MM.1S (cell line): ENCODE results near the gene CYP46A1.

ENCODE experiments used
- DNase-seq: peaks from one replicate; pipeline ENCODE4 v3.0.0-alpha.2; 2015
- H2AFZ ChIP-seq: fragments of 300-600 bp; sonication (generic); 2 replicates; pipeline ENCODE4 v1.6.0; 2016; ENCODE audit warnings: antibody characterized with exemption, low read length
- H3F3A ChIP-seq: fragments of 300-600 bp; sonication (generic); 2 replicates; pipeline ENCODE4 v1.6.1; 2016; ENCODE audit warnings: mild to moderate bottlenecking, antibody characterized with exemption, low read length, moderate library complexity, mixed read lengths; ENCODE audit not compliant: insufficient read depth
- H3K27ac ChIP-seq: fragments of 300-600 bp; sonication (generic); 2 replicates; pipeline ENCODE4 v1.5.1; 2016; ENCODE audit warnings: mild to moderate bottlenecking, low read length
- H3K27me3 ChIP-seq: fragments of 300-600 bp; sonication (generic); replicated peaks from 2 replicates; pipeline ENCODE4 v1.6.0; 2016; ENCODE audit warnings: low read length; ENCODE audit not compliant: insufficient read depth
- H3K36me3 ChIP-seq: fragments of 300-600 bp; sonication (generic); replicated peaks from 2 replicates; pipeline ENCODE4 v1.6.1; 2016; ENCODE audit warnings: mild to moderate bottlenecking, low read length, mixed read lengths; ENCODE audit not compliant: insufficient read depth
- H3K4me1 ChIP-seq: fragments of 300-600 bp; sonication (generic); 2 replicates; pipeline ENCODE4 v1.6.1; 2016; ENCODE audit warnings: low read length, mixed read lengths
- H3K4me2 ChIP-seq: fragments of 300-600 bp; sonication (generic); 2 replicates; pipeline ENCODE4 v1.6.0; 2016; ENCODE audit warnings: low read depth, low read length
- H3K4me3 ChIP-seq: fragments of 300-600 bp; sonication (generic); 2 replicates; pipeline ENCODE4 v1.5.1; 2016; ENCODE audit warnings: low read length, mixed read lengths
- H3K79me2 ChIP-seq: fragments of 300-600 bp; sonication (generic); 2 replicates; pipeline ENCODE4 v1.6.1; 2016; ENCODE audit warnings: mixed run types, low read length, mixed read lengths
- H3K9ac ChIP-seq: fragments of 300-600 bp; sonication (generic); 2 replicates; pipeline ENCODE4 v1.6.1; 2016; ENCODE audit warnings: low read length, mixed read lengths
- H3K9me2 ChIP-seq: fragments of 300-600 bp; sonication (generic); replicated peaks from 2 replicates; pipeline ENCODE4 v1.6.1; 2016; ENCODE audit warnings: mild to moderate bottlenecking, low read length, mixed read lengths; ENCODE audit not compliant: insufficient read depth
- H3K9me3 ChIP-seq: fragments of 300-600 bp; sonication (generic); replicated peaks from 2 replicates; pipeline ENCODE4 v1.6.1; 2016; ENCODE audit warnings: mild to moderate bottlenecking, low read length, mixed read lengths; ENCODE audit not compliant: insufficient read depth
- H4K20me1 ChIP-seq: fragments of 300-600 bp; sonication (generic); 2 replicates; pipeline ENCODE4 v1.6.1; 2016; ENCODE audit warnings: mild to moderate bottlenecking, low read length, moderate library complexity, mixed read lengths; ENCODE audit not compliant: insufficient read depth
- CTCF ChIP-seq: fragments of 300-600 bp; sonication (generic); IDR thresholded peaks from 2 replicates; pipeline ENCODE4 v1.5.1; 2016; ENCODE audit warnings: antibody characterized with exemption, low read length, mixed read lengths
- EZH2 ChIP-seq: fragments of 300-600 bp; sonication (generic); optimal IDR thresholded peaks from 2 replicates; pipeline ENCODE3; 2017; ENCODE audit warnings: low read depth, mild to moderate bottlenecking, antibody characterized with exemption, low read length, mixed read lengths
- EZH2phosphoT487 ChIP-seq: fragments of 300-600 bp; sonication (generic); IDR thresholded peaks from 2 replicates; pipeline ENCODE4 v1.6.1; 2018; ENCODE audit warnings: antibody characterized with exemption, low read length

CYP46A1 gene

GRCh38 chr14:99748529-99748928, 64.4 kb downstream of the CYP46A1 start:
- TF ChIP-seq CTCF (no peak), EZH2 (no peak), EZH2phosphoT487 (no peak)
- Histone ChIP-seq H3K9me2 (no peaks in the 10 kb centered on the region), H3K9me3 (no peaks in the 10 kb centered on the region), H3K4me1 (no peaks in the 10 kb centered on the region), H3K4me2 (no peak overlapping the region), H4K20me1 (no peaks in the 10 kb centered on the region), H3K36me3 (no peaks in the 10 kb centered on the region), H2AFZ (no peak overlapping the region), H3K9ac (no peak overlapping the region), H3F3A (no peaks in the 10 kb centered on the region), H3K4me3 (no peak overlapping the region), H3K27me3 (peaks cover 33% of the 10 kb centered on the region), H3K27ac (no peak overlapping the region), H3K79me2 (no peaks in the 10 kb centered on the region)
- DNase-seq = no peak

GRCh38 chr14:99749142-99749541, 65.0 kb downstream of the CYP46A1 start:
- Histone ChIP-seq H3K4me2 (no peak overlapping the region), H3K27me3 (peaks cover 28% of the 10 kb centered on the region), H3K4me3 (no peak overlapping the region), H3K79me2 (no peaks in the 10 kb centered on the region), H4K20me1 (no peaks in the 10 kb centered on the region), H3K9ac (no peak overlapping the region), H3K27ac (no peak overlapping the region), H2AFZ (no peak overlapping the region), H3F3A (no peaks in the 10 kb centered on the region), H3K4me1 (no peaks in the 10 kb centered on the region), H3K9me2 (no peaks in the 10 kb centered on the region), H3K36me3 (no peaks in the 10 kb centered on the region), H3K9me3 (no peaks in the 10 kb centered on the region)
- DNase-seq = no peak
- TF ChIP-seq CTCF (no peak; the same call in 1 of the 2 replicates), EZH2 (no peak), EZH2phosphoT487 (no peak)

- H3K36me3 ChIP-seq = no peaks in the 10 kb centered on the region
- H2AFZ ChIP-seq = no peak overlapping the region
- TF ChIP-seq CTCF = no peak
- no peak for TF ChIP-seq EZH2phosphoT487
- TF ChIP-seq EZH2 = no peak
- H3K4me1 ChIP-seq = no peaks in the 10 kb centered on the region
- H3K9me2 ChIP-seq = no peaks in the 10 kb centered on the region
- no peak overlapping the region for H3K9ac ChIP-seq
- no peak overlapping the region for H3K4me2 ChIP-seq
- no peak overlapping the region for H3K4me3 ChIP-seq
- no peaks in the 10 kb centered on the region for H3F3A ChIP-seq
- no peaks in the 10 kb centered on the region for H3K79me2 ChIP-seq
- peaks cover 26% of the 10 kb centered on the region for H3K27me3 ChIP-seq
- no peaks in the 10 kb centered on the region for H4K20me1 ChIP-seq
- no peak for DNase-seq
- no peak overlapping the region for H3K27ac ChIP-seq
- H3K9me3 ChIP-seq = no peaks in the 10 kb centered on the region
Observed at GRCh38 chr14:99749763-99750715, 65.9 kb downstream of the CYP46A1 start.
